ENCODE results near the gene HIGD1B. TPM values are rescaled to one million over a fixed set of nuclear protein-coding genes. Genes with fewer than 3 reads are reported as not detected.

Gene HIGD1B
- total RNA-seq, 1 experiment from 2014 or later = not detected

GRCh38 chr17:44877121-44877520, 29.4 kb downstream of the HIGD1B start:
- no peaks in the 10 kb centered on the region for H3K27me3 ChIP-seq (ENCODE audit: insufficient read depth, low read length)
- H3K4me1 ChIP-seq (ENCODE audit: control insufficient read depth in 1 of 2, insufficient read depth in 2 of 2, low read length in 2 of 2) = no peaks in the 10 kb centered on the region
- TF ChIP-seq FOSL1 (IDR thresholded peaks at IDR 0.05; ENCODE audit: low read depth) = no peak
- no peak for TF ChIP-seq CTCF (IDR thresholded peaks at IDR 0.05 in 2 of 3, conservative IDR thresholded peaks at IDR 0.05 in 1 of 3; ENCODE audit: borderline replicate concordance in 1 of 3, insufficient read depth in 1 of 3, low read depth in 2 of 3, low read length in 2 of 3)
- TF ChIP-seq SIN3A (IDR thresholded peaks at IDR 0.05; ENCODE audit: low read depth) = no peak
- no peak for TF ChIP-seq CBX3 (IDR thresholded peaks at IDR 0.05; ENCODE audit: low read depth)
- no peak for TF ChIP-seq SRF (IDR thresholded peaks at IDR 0.05; ENCODE audit: low read depth)
- no peak for TF ChIP-seq RAD21 (IDR thresholded peaks at IDR 0.05; ENCODE audit: low read depth)
- no peak for TF ChIP-seq ZBTB33 (IDR thresholded peaks at IDR 0.05; ENCODE audit: extremely low read depth, insufficient replicate concordance, low read length)
- no peak for TF ChIP-seq EGR1 (IDR thresholded peaks at IDR 0.05; ENCODE audit: low read depth)
- TF ChIP-seq YY1 (IDR thresholded peaks at IDR 0.05; ENCODE audit: extremely low read depth, insufficient replicate concordance, low read depth, low read length) = no peak
- no peak for TF ChIP-seq ELF1 (IDR thresholded peaks at IDR 0.05; ENCODE audit: borderline replicate concordance, low read depth)
- DNase-seq (ENCODE audit: low read depth, low spot score) (no peak), ATAC-seq (no peak)
- H3K9me2 ChIP-seq (ENCODE audit: insufficient read depth) = no peaks in the 10 kb centered on the region
- CTCF ChIA-PET = interaction anchor here (0.7 to 1.0 kb wide), 3 partner anchors 98 to 103 kb away, joined by 3 to 8 read pairs (median 7); no protein-coding TSS in a partner anchor
- no peaks in the 10 kb centered on the region for H4K20me1 ChIP-seq (ENCODE audit: insufficient read depth)
- peaks cover 57 to 59% of the 10 kb centered on the region in 2 experiments; a peak in 3 of 4 replicates for H3K36me3 ChIP-seq (ENCODE audit: control insufficient read depth in 1 of 2, insufficient read depth in 2 of 2, low read length in 2 of 2)
- H3K79me2 ChIP-seq (ENCODE audit: insufficient read depth, low read length) = peaks cover 19% of the 10 kb centered on the region
- RAD21 ChIA-PET (ENCODE audit: low non-redundant PET in 1 of 2, low total read pairs in 2 of 2, uncharacterized antibody in 2 of 2, unreplicated experiment in 2 of 2) = interaction anchor here in 1 of 2 experiments (0.7 kb wide), 1 partner anchor 25 kb away, joined by 3 read pairs; no protein-coding TSS in a partner anchor
- H3K9ac ChIP-seq (ENCODE audit: low read length) = no peak overlapping the region
- intact Hi-C loops (cut with micrococcal nuclease) = no loop called here
- no TSS peak for BruUV-seq (replicated peaks)
- no peak overlapping the region for H3K4me2 ChIP-seq (ENCODE audit: low read length)
- no peak overlapping the region for H3K27ac ChIP-seq (ENCODE audit: low read depth, low read length)
- H3K4me3 ChIP-seq (replicated peaks in 1 of 2; ENCODE audit: low read depth in 1 of 2, low read length in 2 of 2) = no peak overlapping the region
- no peaks in the 10 kb centered on the region for H3K9me3 ChIP-seq (ENCODE audit: control insufficient read depth in 1 of 2, insufficient read depth in 1 of 2, low read depth in 1 of 2, low read length in 2 of 2)
- POLR2A ChIA-PET = no interaction called here
- no peak overlapping the region for H2AFZ ChIP-seq (ENCODE audit: low read depth, low read length, poor library complexity, severe bottlenecking)

All from HCT116 (cell line).